22Rv1 (cell line): ENCODE results near the gene CCDC127.
"Not testable (repeated sequence)": the region's sequence is repeated elsewhere in the genome, so short reads cannot be mapped to it uniquely, and the experiment has no call there.

ENCODE experiments used
- CTCF ChIP-seq: fragments of 450-650 bp; IDR thresholded peaks from 2 replicates; pipeline ENCODE4 v1.5.1; 2017; ENCODE audit warnings: mild to moderate bottlenecking
- ZFX ChIP-seq: fragments of 450-650 bp; IDR thresholded peaks from 2 replicates; pipeline ENCODE4 v1.6.1; 2017; ENCODE audit warnings: antibody characterized with exemption, borderline replicate concordance

- TF ChIP-seq CTCF, ZFX: not testable (repeated sequence)
Observed at GRCh38 chr5:251016-251415, 33.1 kb upstream of the CCDC127 start.
